ENCODE measurements around the gene GTF3C2. TPM values are rescaled to one million over a fixed set of nuclear protein-coding genes. Genes with fewer than 3 reads are reported as not detected.
"Not testable (repeated sequence)": the region's sequence is repeated elsewhere in the genome, so short reads cannot be mapped to it uniquely, and the experiment has no call there.

GTF3C2 gene
- polyA plus RNA-seq, 1 donor, result 86.7 TPM

DNA sequence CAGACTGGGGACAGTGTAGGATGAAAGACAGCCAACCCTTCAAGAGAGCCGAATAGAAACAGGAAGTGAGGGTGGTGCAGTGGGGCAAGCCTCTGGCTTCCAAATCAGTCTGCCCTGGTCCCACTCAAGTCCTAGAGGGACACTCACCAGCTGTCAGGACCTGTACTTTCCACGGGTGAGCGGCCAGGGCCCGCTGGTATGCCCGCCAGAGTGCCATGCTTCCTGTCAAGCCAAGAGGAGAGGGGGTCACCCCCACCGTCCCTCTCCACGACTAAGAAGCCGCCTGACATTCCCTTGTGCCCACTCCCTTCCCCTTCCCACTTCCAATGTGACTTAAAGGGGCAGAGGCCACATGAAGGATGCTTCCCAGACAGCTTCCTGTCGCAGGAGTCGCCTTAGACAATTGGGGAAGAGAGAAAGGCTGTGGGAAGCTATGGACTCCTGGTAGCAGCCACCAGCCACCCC lies 34.2 kb downstream of the GTF3C2 start:
- no peak for DNase-seq

DNA sequence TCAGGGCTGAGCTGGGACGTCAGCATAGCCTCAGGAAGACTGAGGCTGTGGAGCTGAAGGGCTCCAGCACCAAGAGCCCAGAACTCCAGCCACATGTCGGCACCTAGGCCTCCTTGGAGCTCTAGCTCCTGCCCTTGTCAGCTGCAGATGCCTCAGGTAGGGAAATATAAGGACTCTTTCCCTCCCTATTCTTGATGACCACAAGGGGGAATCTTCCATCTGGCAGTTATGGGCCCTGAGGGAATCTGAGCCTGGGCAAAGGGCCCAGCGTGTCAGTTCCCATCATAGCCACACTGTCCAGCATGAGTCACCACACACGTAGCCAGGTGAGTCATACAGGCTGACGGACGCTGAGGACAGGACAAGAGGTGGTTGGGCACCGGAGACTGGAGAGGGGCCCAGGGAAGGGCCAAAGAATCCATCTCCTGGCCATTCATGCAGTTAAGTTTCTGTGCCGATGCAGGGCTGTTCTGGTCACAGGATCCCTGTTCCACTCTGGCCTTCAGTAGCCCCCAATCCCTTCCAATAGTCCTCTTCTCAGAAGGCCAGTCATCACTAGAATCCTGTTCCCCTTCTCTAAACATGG lies 35.5 kb downstream of the GTF3C2 start:
- DNase-seq, result no peak

DNA sequence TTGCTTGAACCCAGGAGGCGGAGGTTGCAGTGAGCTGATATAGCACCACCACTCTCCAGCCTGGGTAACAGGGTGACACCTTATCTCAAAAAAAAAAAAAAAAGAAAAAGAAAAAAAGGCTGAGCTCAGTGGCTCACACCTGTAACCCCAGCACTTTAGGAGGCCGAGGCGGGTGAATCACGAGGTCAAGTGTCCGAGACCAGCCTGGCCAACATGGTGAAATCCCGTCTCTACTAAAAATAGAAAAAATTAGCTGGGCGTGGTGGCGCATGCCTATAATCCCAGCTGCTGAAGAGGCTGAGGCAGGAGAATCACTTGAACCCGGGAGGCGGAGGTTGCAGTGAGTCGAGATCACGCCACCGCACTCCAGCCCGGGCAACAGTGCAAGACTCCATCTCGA lies 36.7 kb downstream of the GTF3C2 start:
- not testable (repeated sequence) for DNase-seq

DNA sequence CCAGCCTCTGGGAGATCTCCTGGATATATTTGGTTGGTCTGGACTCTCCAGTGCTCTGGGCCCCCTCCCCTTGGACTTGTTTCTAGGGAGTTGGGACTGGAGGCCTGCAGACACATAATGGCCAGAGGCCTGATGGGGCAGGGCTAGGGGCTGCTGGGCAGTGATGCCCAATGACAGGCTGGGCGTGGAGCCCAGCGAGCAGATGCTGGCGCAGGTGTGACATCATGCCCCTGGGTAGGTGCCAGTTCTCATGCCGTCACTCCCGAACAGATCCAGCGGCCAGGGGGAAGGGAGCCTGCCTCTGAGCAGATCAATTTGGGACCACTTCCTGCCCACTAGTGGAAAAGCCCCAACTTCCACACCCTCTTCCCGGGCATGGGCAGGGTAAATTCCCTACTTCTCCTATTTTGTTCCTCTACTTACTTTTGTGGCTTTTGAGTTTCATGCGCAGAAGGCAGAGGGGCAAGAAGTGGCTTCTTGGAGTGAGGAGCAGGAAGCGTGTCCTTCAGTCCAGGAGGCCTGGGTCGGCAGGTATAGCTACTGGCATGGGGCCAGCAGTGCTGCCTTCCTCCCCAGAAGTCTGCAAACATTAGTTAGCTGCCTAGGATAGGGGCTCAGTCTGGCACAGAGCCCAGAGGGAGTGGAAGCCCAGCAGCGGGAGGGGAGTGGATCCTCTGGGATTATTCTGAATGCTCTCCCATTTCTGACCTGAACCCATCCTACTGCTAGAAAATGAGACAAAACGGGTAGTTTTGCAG lies 39.7 kb downstream of the GTF3C2 start:
- no peak for DNase-seq

DNA sequence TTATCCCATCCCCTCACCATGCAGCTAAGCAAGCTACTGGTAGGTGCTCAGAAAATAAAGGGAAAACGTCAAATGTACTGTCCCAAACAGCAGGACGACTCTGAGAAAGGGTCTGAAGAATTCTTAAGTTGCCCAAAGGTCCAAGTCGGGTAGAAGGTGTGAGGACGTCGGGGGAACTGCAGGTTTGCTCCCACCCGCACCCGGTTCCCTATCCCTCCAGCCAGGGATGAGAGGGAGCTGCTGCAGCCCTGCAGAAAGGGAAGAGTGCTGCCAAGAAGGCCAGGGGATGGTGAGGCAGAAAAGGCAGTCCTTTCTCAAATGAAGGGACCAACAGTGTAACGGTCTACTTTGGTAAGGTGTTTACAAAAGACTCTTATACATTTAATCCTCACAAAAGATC lies 41.4 kb downstream of the GTF3C2 start:
- DNase-seq, result no peak

DNA sequence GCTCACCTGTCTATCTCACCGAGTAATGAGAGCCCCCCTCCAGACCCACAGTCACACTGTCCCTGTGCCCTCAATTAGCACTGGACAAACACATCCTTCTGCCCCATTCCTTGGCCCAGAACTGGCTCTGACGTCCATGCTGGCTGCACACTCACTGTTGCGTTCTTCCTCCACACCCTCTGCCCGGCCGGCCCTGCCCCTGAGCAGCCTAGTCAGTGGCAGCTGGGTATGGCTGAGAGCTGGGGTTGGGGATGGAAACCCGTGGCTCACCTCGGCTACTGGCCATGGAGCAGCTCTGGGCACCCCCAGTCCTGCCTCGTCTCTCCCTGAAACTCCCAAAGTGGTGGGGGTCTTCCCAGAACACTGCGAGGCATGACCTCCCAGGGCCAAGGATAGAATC lies 41.9 kb downstream of the GTF3C2 start:
- no peak for DNase-seq

DNA sequence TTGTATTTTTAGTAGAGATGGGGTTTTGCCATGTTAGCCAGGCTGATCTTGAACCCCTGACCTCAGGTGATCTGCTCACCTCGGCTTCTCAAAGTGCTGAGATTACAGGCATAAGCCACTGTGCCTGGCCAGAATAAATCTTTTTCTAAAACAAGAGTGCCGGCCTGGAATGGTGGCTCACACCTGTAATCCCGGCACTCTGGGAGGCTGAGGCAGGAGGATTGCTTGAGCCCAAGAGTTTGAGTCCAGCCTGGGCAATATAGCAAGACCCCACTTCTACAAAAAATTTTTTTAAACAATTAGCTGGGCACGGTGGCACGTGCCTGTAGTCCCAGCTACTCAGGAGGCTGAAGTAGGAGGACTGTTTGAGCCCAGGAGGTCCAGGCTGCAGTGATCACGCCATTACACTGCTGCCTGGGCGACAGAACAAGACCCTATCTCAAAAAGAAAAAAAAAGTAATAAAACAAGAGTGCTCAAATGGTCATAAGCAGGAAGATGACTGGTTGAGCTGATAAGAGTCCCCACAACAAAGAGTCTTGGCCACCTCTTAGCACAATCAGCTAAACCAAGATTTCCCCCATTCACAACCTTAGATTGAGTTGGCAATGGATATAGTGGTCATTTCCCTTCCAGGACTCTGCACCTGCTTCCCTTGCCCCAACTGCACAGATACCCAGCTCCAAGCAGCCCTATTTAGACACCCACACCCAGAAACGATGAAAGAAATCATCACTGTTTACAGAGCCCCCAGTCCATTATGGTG lies 42.5 kb downstream of the GTF3C2 start:
- DNase-seq, result no peak

DNA sequence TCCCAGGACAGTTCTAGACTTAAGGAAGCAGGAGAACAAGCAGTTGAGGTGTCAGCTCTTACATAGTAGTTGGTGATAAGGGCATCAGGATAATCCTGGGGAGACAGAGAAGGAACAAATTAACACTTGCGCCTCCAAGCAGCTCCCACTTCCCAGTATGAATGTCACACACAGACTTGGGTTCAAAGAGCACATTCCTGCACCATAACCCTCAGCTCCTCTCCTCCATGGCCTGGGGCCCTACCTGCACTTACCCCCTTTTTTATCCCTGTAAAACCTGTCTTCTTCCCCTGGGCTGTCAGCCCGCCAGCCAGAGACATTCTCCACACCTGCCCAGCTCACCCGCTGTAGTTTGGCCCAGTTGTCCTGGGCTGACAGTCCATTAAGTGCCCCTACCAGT lies 44.4 kb downstream of the GTF3C2 start:
- no peak for DNase-seq

DNA sequence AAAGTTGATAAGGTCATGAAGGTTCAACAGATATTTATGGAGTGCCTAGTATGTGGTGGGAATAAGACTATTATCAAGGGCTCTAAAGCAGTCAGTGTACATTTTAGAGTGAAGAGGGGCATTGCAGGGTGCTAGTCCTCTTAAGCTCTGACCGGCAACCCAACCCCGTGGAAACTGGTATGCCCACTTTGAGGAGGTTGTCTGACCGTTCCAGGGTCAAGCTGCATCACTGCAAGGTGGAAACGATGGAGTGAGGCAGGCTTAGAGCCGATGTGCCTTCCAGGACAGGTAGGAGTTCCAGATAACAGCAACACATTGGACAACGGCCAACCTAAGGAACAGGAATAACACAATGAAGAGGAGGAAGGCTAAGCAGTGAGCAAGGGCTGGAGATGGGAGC lies 46.9 kb downstream of the GTF3C2 start:
- no peak for DNase-seq

DNA sequence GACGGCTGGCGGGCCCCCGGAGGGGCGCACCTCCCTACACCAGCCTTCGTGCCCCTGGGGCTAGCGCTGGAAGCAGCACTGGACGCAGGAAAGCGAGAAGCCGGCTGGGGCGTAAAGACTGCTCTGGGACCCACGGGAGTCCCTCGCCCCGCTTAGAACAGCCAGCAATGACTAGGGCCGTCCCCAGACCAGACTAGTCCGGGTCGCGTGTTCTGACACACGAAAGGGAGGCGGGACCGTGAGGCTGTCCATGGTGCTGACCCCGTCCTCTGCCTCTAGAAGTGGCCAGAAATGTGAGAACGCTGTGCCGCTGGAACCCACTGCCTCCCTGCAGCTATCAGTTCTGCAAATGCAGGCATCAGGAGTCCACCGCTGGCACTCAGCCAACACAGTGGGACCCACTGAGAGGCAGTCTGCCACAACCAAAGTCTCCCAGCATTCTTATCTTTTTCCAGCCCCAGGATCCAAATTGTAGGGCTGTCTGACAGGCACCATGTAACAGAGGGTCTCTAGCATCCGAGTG lies 48.1 kb downstream of the GTF3C2 start, which contains the start of gene UCN:
TSS of gene UCN (minus strand) at position 87 of the 523 bp plus-strand sequence. CDS start 550 bp downstream, outside the sequence.
- DNase-seq, result peak; percentile 72

DNA sequence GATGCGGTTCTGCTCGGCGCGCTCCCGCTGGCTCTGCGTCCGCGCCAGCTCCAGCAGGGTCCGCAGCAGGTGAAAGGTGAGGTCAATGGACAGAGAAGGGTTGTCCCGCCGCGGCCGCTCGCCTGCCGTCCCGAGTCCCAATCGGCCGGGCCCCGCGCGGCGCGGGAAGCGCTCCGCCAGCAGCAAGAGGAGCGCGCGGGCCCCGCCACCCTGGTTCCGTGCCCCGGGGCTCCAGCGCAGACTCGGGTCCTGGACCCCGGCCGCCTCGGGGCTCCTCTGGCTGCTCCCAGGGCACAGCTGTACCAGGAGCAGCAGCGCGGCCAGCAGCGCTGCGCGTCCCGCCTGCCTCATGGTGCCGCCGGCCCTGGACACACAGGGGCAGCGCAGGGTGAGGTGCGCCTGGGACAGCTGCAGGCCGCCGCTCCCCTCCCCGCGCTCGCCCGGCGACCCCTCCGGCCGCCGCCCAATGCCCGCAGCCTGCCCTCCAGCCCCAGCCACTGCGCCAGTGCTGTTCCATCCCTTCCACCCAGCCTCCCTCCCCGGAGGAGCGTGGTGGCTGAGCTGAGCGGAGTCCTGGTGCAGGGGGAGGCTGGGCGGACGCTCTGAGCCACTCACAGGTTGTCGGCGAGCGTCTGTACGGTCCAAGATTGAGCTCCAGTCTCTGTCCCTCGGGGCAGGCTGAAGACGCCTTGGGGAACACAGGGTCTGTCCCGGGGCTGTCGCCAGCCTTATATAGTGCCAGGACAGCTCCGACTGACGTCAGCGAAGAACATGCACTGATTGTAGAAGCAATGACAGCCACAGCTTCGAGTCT lies 48.8 kb downstream of the GTF3C2 start:
- DNase-seq, result no peak

DNA sequence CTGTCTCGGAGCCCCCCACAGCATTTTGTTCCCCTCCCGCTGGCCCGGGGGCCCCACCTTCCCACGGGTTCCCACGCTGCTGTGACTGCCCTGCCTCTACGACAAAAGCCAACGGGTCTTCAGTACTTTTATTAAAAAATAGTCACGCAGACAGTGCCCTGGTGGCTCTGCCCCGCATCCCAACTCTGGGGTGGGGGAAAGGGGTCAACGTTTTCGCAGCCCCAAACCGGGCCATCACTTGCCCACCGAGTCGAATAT lies 49.3 kb downstream of the GTF3C2 start:
- no peak for DNase-seq

DNA sequence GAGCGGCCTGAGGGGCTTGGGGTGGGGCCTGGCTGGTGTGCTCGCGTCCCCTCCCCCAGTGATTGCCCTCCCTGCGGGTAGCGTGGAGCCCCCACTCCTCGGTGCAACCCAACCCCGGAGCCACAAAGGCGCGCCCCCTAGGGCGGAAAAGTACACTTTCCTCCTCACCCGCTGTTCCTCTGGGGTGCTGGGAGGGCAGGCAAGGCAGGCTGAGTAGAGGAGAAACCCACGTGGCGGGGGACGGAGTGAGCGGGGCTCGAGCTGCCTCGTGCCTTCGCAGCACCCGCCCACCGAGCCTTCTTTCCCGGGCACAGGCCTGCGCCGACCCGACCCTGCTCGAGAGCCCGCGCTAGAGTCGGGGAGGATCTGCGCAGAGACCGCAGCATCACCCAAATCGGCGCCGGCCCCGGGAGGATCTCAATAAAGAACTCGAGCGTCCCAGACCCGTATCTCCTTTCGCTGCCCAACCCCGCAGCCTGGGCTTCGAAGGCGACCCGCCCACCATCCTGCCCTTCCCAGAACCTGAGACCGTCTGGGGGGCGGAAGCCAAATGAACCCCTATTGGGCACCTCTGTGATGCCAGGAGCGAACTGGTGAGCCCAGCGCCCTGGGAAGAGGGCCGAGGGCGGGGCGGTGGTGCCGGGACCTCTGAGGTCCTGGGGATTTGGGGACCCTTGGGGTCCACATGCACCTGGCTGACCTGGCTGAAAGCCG lies 49.8 kb downstream of the GTF3C2 start:
- DNase-seq, result no peak

DNA sequence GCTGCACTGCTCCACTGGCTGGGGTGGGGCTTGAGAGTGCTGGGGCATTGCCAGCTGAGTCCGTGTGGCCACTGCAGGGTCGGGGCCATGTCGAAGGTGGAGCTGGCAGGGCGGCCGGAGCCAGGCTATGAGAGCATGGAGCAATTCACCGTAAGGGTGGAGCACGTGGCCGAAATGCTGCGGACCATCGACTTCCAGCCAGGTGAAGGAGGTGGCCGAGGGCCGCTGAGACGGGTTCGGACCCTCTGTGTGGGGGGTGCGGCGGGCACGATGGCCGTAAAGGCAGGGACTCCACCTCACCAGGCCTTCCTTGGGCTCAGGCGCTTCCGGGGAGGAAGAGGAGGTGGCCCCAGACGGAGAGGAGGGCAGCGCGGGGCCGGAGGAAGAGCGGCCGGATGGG lies 50.4 kb downstream of the GTF3C2 start:
- no peak for DNase-seq

DNA sequence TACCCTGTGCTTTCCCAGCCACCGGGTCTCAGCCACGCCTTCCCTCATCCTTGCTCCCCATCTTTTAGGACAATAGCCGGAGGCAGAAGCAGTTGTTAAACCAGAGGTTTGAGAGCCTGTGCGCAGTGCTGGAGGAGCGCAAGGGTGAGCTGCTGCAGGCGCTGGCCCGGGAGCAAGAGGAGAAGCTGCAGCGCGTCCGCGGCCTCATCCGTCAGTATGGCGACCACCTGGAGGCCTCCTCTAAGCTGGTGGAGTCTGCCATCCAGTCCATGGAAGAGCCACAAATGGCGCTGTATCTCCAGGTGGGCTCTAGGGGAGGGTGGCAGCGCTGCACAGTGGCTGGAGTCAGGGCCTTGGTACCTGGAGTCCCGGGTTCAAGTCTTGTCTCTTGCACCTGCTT lies 51.0 kb downstream of the GTF3C2 start:
- no peak for DNase-seq

DNA sequence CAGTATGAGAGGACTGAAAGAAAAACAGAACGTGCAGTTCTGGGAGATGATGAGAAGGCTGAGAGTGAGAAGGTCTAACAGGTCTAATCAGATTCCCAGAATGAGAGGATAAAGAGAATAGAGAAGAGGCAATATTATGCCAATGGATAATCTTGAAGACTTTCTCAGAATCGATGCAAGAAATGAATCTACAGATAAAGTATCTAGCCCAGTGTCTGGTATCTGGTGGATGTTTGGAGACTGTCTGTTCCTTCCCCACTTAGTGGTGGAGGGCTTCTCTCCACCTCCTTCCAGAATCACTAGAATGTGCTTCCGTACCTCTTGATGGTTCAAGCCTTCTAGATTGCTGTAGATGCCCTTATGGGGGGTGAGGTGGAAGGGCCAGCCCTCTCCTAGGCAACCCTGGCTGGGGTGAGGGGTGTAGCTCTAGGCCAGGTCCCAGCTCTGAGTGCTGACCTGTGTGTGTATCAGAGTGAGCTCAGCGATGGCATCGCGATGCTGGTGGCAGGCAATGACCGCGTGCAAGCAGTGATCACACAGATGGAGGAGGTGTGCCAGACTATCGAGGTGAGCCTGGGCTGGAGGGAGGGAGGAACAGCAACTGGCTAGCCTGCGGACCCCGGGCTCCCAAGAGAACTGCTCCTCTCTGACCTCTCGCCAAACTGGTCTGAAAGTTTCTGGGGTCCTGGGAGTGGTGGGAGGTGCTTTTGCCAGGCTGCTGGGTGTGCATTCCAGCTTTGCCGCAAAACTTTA lies 51.9 kb downstream of the GTF3C2 start:
- DNase-seq, result no peak

DNA sequence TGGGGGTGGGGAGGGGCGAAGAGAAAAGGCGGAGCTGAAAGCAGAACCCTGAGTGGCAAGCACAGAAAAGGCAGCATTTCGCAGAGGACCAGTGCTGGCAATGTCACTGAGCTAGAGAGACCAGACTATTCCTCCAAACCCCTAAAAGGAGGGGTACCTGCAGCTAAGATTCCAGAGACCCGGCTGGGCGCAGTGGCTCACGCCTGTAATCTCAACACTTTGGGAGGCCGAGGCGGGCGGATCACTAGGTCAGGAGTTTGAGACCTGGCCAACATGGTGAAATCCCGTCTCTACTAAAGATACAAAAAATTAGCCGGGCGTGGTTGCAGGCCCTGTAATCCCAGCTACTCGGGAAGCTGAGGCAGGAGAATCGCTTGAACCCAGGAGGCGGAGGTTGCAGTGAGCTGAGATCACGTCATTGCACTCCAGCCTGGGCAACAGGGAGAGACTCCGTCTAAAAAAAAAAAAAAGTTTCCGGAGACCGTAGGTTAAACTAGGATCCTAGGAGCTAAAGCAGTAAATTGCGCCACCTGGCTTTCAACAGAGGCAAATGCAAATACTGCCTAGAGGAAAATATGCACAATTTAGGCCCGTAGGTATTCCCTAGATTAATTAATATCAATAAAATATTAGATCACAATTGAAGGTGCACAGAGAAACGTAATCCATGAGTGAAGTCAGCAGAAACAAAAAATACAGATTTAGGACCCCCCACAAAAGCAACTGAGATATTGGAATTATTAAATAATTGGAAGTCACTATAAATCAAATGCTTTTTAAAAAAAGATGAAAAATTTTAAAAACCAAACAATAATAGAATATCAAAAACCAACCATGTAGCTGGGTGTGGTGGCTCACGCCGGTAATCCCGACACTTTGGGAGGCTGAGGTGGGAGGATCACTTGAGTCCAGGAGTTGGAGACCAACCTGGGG lies 53.2 kb downstream of the GTF3C2 start:
- DNase-seq, result no peak

DNA sequence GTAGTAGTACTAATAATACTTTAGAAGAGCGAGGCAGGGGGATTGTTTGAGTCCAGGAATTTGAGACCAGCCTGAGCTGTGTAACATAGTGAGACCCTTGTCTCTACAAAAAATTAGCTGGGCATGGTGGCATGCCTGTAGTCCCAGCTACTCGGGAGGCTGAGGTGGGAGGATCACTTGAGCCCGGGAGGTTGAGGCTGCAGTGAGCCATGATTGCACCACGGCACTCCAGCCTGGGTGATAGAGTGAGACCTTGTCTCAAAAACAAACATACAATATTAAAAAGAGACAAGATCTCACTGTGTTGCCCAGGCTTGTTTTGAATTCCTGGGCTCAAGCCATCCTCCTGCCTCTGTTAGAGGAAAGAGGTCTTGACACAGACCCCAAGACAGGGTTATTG lies 56.0 kb downstream of the GTF3C2 start:
- not testable (repeated sequence) for DNase-seq

DNA sequence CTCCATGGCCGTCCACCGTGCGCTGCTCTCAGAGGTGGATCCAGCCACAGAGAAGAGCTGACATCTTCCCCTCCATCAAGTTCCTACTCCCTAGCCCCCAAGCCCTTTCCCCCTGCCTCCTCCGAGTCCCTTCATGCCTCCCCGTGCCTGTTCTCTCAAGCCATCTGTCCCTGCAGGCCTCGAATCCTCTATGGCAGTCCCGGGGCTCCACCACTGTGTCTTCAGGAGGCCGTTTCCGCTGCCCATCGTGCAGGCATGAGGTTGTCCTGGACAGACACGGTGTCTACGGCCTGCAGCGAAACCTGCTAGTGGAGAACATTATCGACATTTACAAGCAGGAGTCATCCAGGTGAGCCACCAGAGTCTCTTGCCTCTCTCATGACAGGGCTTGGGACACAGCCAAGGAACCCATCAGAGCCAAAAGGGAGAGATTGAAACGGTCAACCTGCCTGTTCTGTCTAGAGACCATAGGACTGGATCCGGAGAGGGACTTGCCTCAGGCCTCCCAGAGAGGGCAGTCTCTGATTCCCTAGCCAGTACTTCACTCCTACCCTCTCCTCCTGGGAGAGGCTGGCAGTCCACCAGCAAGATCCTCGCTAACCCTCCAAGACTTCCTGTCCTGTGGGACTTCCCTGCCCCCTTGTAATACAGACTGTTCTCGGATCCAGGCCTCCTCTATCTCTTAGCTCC lies 58.0 kb downstream of the GTF3C2 start:
- DNase-seq, result no peak
